ENCODE data around the gene ETV4. TPM values are rescaled to one million over a fixed set of nuclear protein-coding genes. Genes with fewer than 3 reads are reported as not detected.

The ETV4 gene
- polyA plus RNA-seq, 1 of the 3 experiments (the other 2 are of a cell fraction) = 33.2 TPM

DNA sequence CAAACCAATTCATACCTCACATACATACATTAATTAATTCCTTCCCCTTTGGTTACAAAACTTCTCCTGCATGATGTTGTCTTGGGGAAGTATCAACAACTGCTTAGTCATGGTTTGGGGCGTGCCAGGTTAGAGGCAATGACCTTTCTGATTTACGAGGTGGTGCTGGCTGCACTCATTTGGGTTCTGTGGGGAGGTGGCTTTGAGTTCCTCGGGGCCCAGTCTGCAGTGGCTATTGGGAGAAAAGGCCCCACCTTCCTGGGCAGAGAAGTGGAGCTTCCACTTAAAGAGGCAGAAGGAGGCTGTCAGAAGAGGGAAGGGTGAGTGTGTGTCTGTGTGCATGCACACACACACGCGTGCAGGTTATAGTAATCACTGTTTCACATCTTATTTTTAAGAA is 10.2 kb upstream of the ETV4 start:
- Histone ChIP-seq H3K27ac (ENCODE audit: low read depth in 2 of 2, low read length in 1 of 2) (no peak overlapping the region), H3K27me3 (ENCODE audit: insufficient read depth) (no peaks in the 10 kb centered on the region), H3K4me1 (ENCODE audit: control insufficient read depth in 1 of 2, insufficient read depth in 2 of 2, low read depth in 1 of 2, low read length in 1 of 2) (no peaks in the 10 kb centered on the region), H3K9me3 (no peaks in the 10 kb centered on the region), H4K20me1 (ENCODE audit: insufficient read depth) (no peaks in the 10 kb centered on the region), H3K4me2 (no peak overlapping the region), H3K9ac (no peak overlapping the region), H3K4me3 (ENCODE audit: low read depth in 2 of 2, low read length in 1 of 2) (no peak overlapping the region), H3K36me3 (replicated peaks in 1 of 2; ENCODE audit: control insufficient read depth in 1 of 2, insufficient read depth in 2 of 2, low read length in 1 of 2) (no peaks in the 10 kb centered on the region), H2AFZ (ENCODE audit: low read depth) (no peak overlapping the region), H3K9me2 (no peaks in the 10 kb centered on the region), H3F3A (replicated peaks; ENCODE audit: insufficient read depth) (peaks cover 4% of the 10 kb centered on the region), H3K79me2 (ENCODE audit: insufficient read depth) (no peaks in the 10 kb centered on the region)
- ChIA-PET CTCF (interaction anchor here (0.6 to 1.7 kb wide), 4 partner anchors 21 to 203 kb away, joined by 3 to 6 read pairs (median 4); no protein-coding TSS in a partner anchor), POLR2A (no interaction called here)
- WGBS (ENCODE audit: low lambda C conversion rate) = 65% methylated on average over 5 of the region's 5 CpGs
- TF ChIP-seq FOXM1 (IDR thresholded peaks at IDR 0.05; ENCODE audit: low read depth) (no peak), USF2 (IDR thresholded peaks at IDR 0.05; ENCODE audit: borderline replicate concordance, low read depth, low read length) (no peak), TEAD4 (IDR thresholded peaks at IDR 0.05; ENCODE audit: borderline replicate concordance, insufficient read depth) (no peak), FOXJ3 (CRISPR knock-in tag; IDR thresholded peaks at IDR 0.05) (no peak), TAF1 (IDR thresholded peaks at IDR 0.05; ENCODE audit: borderline replicate concordance, low read depth, low read length) (no peak), GATA2 (CRISPR knock-in tag; IDR thresholded peaks at IDR 0.05) (no peak), RFX5 (IDR thresholded peaks at IDR 0.05; ENCODE audit: low read length) (no peak), SIN3A (IDR thresholded peaks at IDR 0.05; ENCODE audit: borderline replicate concordance, low read depth, low read length) (no peak), FOSL2 (IDR thresholded peaks at IDR 0.05; ENCODE audit: borderline replicate concordance, low read depth) (no peak), RAD21 (IDR thresholded peaks at IDR 0.05; ENCODE audit: low read length) (no peak), ELF1 (IDR thresholded peaks at IDR 0.05) (no peak), PBX3 (IDR thresholded peaks at IDR 0.05) (no peak)
- TF ChIP-seq, protein P1, sequence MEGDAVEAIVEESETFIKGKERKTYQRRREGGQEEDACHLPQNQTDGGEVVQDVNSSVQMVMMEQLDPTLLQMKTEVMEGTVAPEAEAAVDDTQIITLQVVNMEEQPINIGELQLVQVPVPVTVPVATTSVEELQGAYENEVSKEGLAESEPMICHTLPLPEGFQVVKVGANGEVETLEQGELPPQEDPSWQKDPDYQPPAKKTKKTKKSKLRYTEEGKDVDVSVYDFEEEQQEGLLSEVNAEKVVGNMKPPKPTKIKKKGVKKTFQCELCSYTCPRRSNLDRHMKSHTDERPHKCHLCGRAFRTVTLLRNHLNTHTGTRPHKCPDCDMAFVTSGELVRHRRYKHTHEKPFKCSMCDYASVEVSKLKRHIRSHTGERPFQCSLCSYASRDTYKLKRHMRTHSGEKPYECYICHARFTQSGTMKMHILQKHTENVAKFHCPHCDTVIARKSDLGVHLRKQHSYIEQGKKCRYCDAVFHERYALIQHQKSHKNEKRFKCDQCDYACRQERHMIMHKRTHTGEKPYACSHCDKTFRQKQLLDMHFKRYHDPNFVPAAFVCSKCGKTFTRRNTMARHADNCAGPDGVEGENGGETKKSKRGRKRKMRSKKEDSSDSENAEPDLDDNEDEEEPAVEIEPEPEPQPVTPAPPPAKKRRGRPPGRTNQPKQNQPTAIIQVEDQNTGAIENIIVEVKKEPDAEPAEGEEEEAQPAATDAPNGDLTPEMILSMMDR (IDR thresholded peaks at IDR 0.05) = no peak
- TF ChIP-seq, protein P2, sequence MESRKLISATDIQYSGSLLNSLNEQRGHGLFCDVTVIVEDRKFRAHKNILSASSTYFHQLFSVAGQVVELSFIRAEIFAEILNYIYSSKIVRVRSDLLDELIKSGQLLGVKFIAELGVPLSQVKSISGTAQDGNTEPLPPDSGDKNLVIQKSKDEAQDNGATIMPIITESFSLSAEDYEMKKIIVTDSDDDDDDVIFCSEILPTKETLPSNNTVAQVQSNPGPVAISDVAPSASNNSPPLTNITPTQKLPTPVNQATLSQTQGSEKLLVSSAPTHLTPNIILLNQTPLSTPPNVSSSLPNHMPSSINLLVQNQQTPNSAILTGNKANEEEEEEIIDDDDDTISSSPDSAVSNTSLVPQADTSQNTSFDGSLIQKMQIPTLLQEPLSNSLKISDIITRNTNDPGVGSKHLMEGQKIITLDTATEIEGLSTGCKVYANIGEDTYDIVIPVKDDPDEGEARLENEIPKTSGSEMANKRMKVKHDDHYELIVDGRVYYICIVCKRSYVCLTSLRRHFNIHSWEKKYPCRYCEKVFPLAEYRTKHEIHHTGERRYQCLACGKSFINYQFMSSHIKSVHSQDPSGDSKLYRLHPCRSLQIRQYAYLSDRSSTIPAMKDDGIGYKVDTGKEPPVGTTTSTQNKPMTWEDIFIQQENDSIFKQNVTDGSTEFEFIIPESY (IDR thresholded peaks at IDR 0.05; ENCODE audit: borderline replicate concordance, low read depth) = no peak
- no peak for DNase-seq
